Measurements from ENCODE around the gene TOM1. TPM values are rescaled to one million over a fixed set of nuclear protein-coding genes. Genes with fewer than 3 reads are reported as not detected.

Gene TOM1
- total and polyA plus RNA-seq, 3 experiments from 2014 or later: 15.1 to 34.5 (median 17.0) TPM

DNA sequence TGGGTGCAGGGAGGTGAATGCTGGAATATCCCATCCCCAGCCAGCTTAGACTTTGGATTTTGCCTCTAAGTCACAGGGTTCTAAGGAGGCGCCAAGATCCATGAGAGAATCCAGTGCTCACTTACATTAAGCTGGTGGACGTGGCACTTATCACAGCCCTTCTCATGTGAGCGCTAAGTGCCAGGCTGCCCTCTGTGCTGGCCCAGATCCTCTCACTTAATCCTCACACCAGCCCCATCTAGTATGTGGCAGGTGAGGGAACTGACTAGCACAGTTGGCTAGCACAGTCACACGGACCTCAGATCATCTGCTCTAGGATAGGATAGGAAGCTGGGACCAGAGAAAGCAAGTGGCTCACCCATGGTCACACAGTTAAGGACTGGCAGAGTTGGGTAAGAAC is 84.8 kb downstream of the TOM1 start:
- no peak overlapping the region for H3K27ac Mint-ChIP-seq
- H3K27me3 Mint-ChIP-seq: peaks cover 29 to 49% of the 10 kb centered on the region in 2 donors
- peaks cover 4% of the 10 kb centered on the region for H3K4me1 ChIP-seq (ENCODE audit: insufficient read depth, low read length)
- H3K36me3 Mint-ChIP-seq: no peaks in the 10 kb centered on the region
- no peaks in the 10 kb centered on the region for H3K36me3 ChIP-seq (ENCODE audit: insufficient read depth, low read length)
- DNase-seq: no peak
- H3K4me3 Mint-ChIP-seq: no peak overlapping the region
- H3K27ac ChIP-seq (ENCODE audit: low read depth, low read length): no peak overlapping the region
- H3K9me3 Mint-ChIP-seq: no peaks in the 10 kb centered on the region
- H3K4me3 ChIP-seq (ENCODE audit: low read length): no peak overlapping the region
- H3K4me1 Mint-ChIP-seq: peaks cover 5 to 13% (median 13%) of the 10 kb centered on the region in 3 donors
- H3K9me3 ChIP-seq (ENCODE audit: low read length): no peaks in the 10 kb centered on the region
- POLR2A ChIA-PET: no interaction called here
- CTCF ChIA-PET: interaction anchor here (1.0 to 1.8 kb wide), 2 partner anchors 9 to 33 kb away, joined by 3 to 4 read pairs; no protein-coding TSS in a partner anchor
- H3K27me3 ChIP-seq (ENCODE audit: insufficient read depth, low read length, poor library complexity, severe bottlenecking): peaks cover 9% of the 10 kb centered on the region

DNA sequence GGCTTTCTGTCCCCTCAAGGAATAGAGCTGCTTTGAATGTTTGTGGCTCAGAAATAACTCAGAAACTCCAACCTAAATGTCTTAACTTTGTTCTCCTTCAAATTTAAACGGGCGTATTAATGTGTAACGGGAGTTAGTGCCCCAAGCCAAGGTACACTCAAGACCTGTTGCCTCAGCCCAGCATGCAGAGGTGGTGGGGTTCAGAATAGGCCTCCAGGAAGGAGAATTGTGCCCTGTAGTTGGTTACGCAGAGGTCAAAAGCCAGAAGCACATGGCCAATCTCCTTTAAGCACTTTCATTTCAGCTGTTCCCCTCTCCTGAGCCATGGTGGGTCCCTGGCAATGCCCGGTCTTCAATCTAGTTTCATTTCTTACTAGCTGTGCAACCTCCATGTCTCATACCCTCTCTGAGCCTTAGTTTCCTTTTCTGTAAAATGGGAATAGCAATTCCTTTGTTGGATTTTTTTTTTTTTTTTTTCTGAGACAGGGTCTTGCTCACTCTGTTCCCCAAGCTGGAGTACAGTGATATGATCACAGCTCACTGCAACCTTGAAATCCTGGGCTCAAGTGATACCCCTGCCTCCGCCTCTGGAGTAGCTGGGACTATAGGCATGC is 85.4 kb downstream of the TOM1 start:
- Mint-ChIP-seq H3K27ac (no peak overlapping the region), H3K36me3 (no peaks in the 10 kb centered on the region), H3K4me3 (no peak overlapping the region), H3K27me3 (peaks cover 29 to 54% of the 10 kb centered on the region in 2 donors), H3K9me3 (no peaks in the 10 kb centered on the region), H3K4me1 (peaks cover 5 to 13% (median 13%) of the 10 kb centered on the region in 3 donors)
- H3K4me1 ChIP-seq (ENCODE audit: insufficient read depth, low read length): peaks cover 4% of the 10 kb centered on the region
- no peaks in the 10 kb centered on the region for H3K9me3 ChIP-seq (ENCODE audit: low read length)
- DNase-seq: no peak
- POLR2A ChIA-PET: no interaction called here
- peaks cover 9% of the 10 kb centered on the region for H3K27me3 ChIP-seq (ENCODE audit: insufficient read depth, low read length, poor library complexity, severe bottlenecking)
- H3K4me3 ChIP-seq (ENCODE audit: low read length): no peak overlapping the region
- H3K36me3 ChIP-seq (ENCODE audit: insufficient read depth, low read length): no peaks in the 10 kb centered on the region
- no peak overlapping the region for H3K27ac ChIP-seq (ENCODE audit: low read depth, low read length)
- CTCF ChIA-PET: interaction anchor here (1.0 to 1.8 kb wide), 2 partner anchors 10 to 34 kb away, joined by 3 to 4 read pairs; no protein-coding TSS in a partner anchor

DNA sequence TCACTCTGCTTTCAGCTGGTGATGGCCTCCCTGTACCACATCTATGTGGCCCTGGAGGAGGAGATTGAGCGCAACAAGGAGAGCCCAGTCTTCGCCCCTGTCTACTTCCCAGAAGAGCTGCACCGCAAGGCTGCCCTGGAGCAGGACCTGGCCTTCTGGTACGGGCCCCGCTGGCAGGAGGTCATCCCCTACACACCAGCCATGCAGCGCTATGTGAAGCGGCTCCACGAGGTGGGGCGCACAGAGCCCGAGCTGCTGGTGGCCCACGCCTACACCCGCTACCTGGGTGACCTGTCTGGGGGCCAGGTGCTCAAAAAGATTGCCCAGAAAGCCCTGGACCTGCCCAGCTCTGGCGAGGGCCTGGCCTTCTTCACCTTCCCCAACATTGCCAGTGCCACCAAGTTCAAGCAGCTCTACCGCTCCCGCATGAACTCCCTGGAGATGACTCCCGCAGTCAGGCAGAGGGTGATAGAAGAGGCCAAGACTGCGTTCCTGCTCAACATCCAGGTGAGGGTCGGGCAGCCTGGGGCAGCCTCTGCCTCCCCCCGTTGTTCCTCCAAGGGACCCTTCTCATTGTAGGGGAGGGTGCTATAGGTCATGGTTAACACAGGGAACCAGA is 87.1 kb downstream of the TOM1 start:
- no peak overlapping the region for H3K27ac ChIP-seq (ENCODE audit: low read depth, low read length)
- POLR2A ChIA-PET: no interaction called here
- no peak for DNase-seq
- H3K27ac Mint-ChIP-seq: no peak overlapping the region
- H3K4me3 Mint-ChIP-seq: no peak overlapping the region
- H3K4me3 ChIP-seq (ENCODE audit: low read length): no peak overlapping the region
- H3K9me3 Mint-ChIP-seq: no peaks in the 10 kb centered on the region
- no peaks in the 10 kb centered on the region for H3K36me3 ChIP-seq (ENCODE audit: insufficient read depth, low read length)
- peaks cover 0 to 3% (median 3%) of the 10 kb centered on the region in 3 donors for H3K4me1 Mint-ChIP-seq
- no peaks in the 10 kb centered on the region for H3K36me3 Mint-ChIP-seq
- no peaks in the 10 kb centered on the region for H3K9me3 ChIP-seq (ENCODE audit: low read length)
- H3K27me3 ChIP-seq (ENCODE audit: insufficient read depth, low read length, poor library complexity, severe bottlenecking): peaks cover 9% of the 10 kb centered on the region
- CTCF ChIA-PET: no interaction called here
- H3K27me3 Mint-ChIP-seq: peaks cover 22 to 49% of the 10 kb centered on the region in 2 donors
- no peaks in the 10 kb centered on the region for H3K4me1 ChIP-seq (ENCODE audit: insufficient read depth, low read length)

DNA sequence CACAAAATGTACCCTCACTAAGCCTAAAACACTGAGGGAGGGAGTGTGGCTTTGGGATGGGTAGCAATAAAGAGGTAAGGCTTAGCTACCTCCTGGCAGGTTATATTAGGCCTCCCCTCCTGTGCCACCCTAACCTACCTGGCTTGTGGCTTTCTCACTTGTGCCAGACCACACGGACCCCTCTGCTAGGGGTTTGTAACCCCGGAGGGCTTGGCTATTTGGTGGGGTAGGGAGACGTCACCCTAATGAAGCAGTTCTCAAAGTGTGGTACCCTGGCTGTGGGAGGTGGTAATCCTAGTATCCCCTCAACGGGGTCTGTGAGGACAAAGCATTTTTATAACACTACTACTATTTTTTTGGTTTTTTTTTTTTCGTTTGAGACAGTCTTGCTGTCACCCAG is 91.2 kb downstream of the TOM1 start:
- no peaks in the 10 kb centered on the region for H3K36me3 ChIP-seq (ENCODE audit: insufficient read depth, low read length)
- no peaks in the 10 kb centered on the region for H3K27me3 ChIP-seq (ENCODE audit: insufficient read depth, low read length, poor library complexity, severe bottlenecking)
- H3K4me1 ChIP-seq (ENCODE audit: insufficient read depth, low read length): no peaks in the 10 kb centered on the region
- no peak overlapping the region for H3K27ac ChIP-seq (ENCODE audit: low read depth, low read length)
- POLR2A ChIA-PET: interaction anchor here (0.7 kb wide), 1 partner anchor 676 kb away, joined by 6 read pairs; no protein-coding TSS in a partner anchor
- no peak overlapping the region for H3K4me3 Mint-ChIP-seq
- no peak for DNase-seq
- H3K4me1 Mint-ChIP-seq: peaks cover 8 to 13% (median 8%) of the 10 kb centered on the region in 3 donors
- no peaks in the 10 kb centered on the region for H3K9me3 ChIP-seq (ENCODE audit: low read length)
- no peaks in the 10 kb centered on the region for H3K9me3 Mint-ChIP-seq
- H3K36me3 Mint-ChIP-seq: no peaks in the 10 kb centered on the region
- no peak overlapping the region for H3K27ac Mint-ChIP-seq
- no peak overlapping the region for H3K4me3 ChIP-seq (ENCODE audit: low read length)
- H3K27me3 Mint-ChIP-seq: peaks cover 9 to 22% of the 10 kb centered on the region in 2 donors
- CTCF ChIA-PET: interaction anchor here (1.2 kb wide), 1 partner anchor 193 kb away, joined by 3 read pairs; no protein-coding TSS in a partner anchor

DNA sequence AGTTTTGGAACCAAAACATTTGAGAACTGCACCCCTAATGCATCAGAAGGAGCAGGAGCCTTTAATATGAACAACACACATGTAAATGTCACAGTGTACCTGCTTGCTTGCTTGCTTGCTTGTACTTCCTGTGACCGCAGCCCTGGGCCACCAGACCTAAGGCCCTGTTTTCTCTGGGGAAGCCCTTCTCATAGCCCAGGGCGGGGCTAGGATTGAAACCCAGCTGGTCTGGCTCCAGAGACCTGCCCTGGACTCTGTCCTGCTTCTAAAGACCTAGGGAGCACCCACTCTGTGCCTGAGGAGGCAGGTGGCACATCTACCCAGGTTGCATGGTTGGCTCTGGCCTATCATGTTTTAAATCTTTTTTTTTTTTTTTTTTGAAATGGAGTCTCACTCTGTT is 92.7 kb downstream of the TOM1 start:
- Histone ChIP-seq H3K27me3 (ENCODE audit: insufficient read depth, low read length, poor library complexity, severe bottlenecking) (no peaks in the 10 kb centered on the region), H3K36me3 (ENCODE audit: insufficient read depth, low read length) (no peaks in the 10 kb centered on the region), H3K4me1 (ENCODE audit: insufficient read depth, low read length) (no peaks in the 10 kb centered on the region), H3K27ac (ENCODE audit: low read depth, low read length) (no peak overlapping the region), H3K9me3 (ENCODE audit: low read length) (no peaks in the 10 kb centered on the region), H3K4me3 (ENCODE audit: low read length) (no peak overlapping the region)
- no peak for DNase-seq
- Mint-ChIP-seq H3K36me3 (no peaks in the 10 kb centered on the region), H3K27me3 (peaks cover 6 to 11% of the 10 kb centered on the region in 2 donors), H3K4me3 (no peak overlapping the region), H3K9me3 (no peaks in the 10 kb centered on the region), H3K4me1 (peaks cover 8 to 13% (median 8%) of the 10 kb centered on the region in 3 donors), H3K27ac (peak overlapping the region in 1 of 8 donors; percentile 60)
- ChIA-PET CTCF (interaction anchor here (1.3 kb wide), 1 partner anchor 42 kb away, joined by 4 read pairs; no protein-coding TSS in a partner anchor), POLR2A (interaction anchor here (0.8 kb wide), 1 partner anchor 11 kb away, joined by 7 read pairs; no protein-coding TSS in a partner anchor)

DNA sequence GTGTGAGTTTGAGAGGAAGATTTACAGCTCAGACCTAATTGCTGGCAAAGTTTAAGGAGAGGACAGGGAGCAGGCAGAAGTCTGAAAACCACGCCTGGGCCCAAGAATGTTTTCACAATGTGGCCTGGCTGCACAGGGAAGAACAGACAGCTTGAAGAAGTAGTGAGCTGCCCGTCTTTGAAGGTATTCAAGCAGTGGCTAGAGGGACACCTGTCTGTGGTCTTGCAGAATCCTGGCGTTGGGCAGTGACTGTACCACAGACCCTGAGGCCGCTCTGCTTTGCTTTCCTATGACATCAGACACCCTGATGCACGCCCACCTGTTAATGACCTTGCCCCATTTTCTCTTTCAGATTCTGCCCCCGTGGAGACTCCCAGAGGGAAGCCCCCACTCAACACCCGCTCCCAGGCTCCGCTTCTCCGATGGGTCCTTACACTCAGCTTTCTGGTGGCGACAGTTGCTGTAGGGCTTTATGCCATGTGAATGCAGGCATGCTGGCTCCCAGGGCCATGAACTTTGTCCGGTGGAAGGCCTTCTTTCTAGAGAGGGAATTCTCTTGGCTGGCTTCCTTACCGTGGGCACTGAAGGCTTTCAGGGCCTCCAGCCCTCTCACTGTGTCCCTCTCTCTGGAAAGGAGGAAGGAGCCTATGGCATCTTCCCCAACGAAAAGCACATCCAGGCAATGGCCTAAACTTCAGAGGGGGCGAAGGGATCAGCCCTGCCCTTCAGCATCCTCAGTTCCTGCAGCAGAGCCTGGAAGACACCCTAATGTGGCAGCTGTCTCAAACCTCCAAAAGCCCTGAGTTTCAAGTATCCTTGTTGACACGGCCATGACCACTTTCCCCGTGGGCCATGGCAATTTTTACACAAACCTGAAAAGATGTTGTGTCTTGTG is 93.7 kb downstream of the TOM1 start:
- Mint-ChIP-seq H3K36me3 (no peaks in the 10 kb centered on the region), H3K9me3 (no peaks in the 10 kb centered on the region), H3K27ac (peak overlapping the region in 4 of 8 donors; percentile 45 to 81 (median 62)), H3K27me3 (peaks cover 3 to 9% of the 10 kb centered on the region in 2 donors), H3K4me1 (peaks cover 8 to 13% (median 8%) of the 10 kb centered on the region in 3 donors), H3K4me3 (no peak overlapping the region)
- Histone ChIP-seq H3K4me3 (ENCODE audit: low read length) (no peak overlapping the region), H3K36me3 (ENCODE audit: insufficient read depth, low read length) (no peaks in the 10 kb centered on the region), H3K27me3 (ENCODE audit: insufficient read depth, low read length, poor library complexity, severe bottlenecking) (no peaks in the 10 kb centered on the region), H3K9me3 (ENCODE audit: low read length) (no peaks in the 10 kb centered on the region), H3K27ac (ENCODE audit: low read depth, low read length) (peak overlapping the region; percentile 24), H3K4me1 (ENCODE audit: insufficient read depth, low read length) (no peaks in the 10 kb centered on the region)
- CTCF ChIA-PET: interaction anchor here (1.0 to 1.3 kb wide), 2 partner anchors 15 to 43 kb away, joined by 3 to 4 read pairs; no protein-coding TSS in a partner anchor
- POLR2A ChIA-PET: no interaction called here
- no peak for DNase-seq

DNA sequence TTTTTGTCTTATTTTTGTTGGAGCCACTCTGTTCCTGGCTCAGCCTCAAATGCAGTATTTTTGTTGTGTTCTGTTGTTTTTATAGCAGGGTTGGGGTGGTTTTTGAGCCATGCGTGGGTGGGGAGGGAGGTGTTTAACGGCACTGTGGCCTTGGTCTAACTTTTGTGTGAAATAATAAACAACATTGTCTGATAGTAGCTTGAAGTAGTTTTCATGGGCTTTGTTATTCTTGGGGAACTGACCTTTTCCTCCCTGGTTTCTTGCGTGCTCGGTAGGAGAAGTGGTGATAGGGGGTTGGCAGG is 94.3 kb downstream of the TOM1 start:
- Mint-ChIP-seq H3K9me3 (no peaks in the 10 kb centered on the region), H3K4me1 (peaks cover 8 to 13% (median 8%) of the 10 kb centered on the region in 3 donors), H3K27me3 (peaks cover 0 to 5% of the 10 kb centered on the region in 2 donors), H3K4me3 (peak overlapping the region in 1 of 7 donors; percentile 48), H3K27ac (peak overlapping the region in 7 of 8 donors; percentile 11 to 76 (median 45)), H3K36me3 (no peaks in the 10 kb centered on the region)
- DNase-seq: no peak
- Histone ChIP-seq H3K4me1 (ENCODE audit: insufficient read depth, low read length) (peaks cover under 1% of the 10 kb centered on the region), H3K27me3 (ENCODE audit: insufficient read depth, low read length, poor library complexity, severe bottlenecking) (no peaks in the 10 kb centered on the region), H3K9me3 (ENCODE audit: low read length) (no peaks in the 10 kb centered on the region), H3K27ac (ENCODE audit: low read depth, low read length) (peak overlapping the region; percentile 24), H3K36me3 (ENCODE audit: insufficient read depth, low read length) (no peaks in the 10 kb centered on the region), H3K4me3 (ENCODE audit: low read length) (no peak overlapping the region)
- ChIA-PET CTCF (interaction anchor here (1.0 kb wide), 1 partner anchor 15 kb away, joined by 3 read pairs; no protein-coding TSS in a partner anchor), POLR2A (no interaction called here)

All from CD8-positive, alpha-beta memory T cell (primary cell).